Activated CD8-positive, alpha-beta memory T cell treated with anti-CD3 and anti-CD28 coated beads, Interleukin-2, amount 50 U/mL, for 24 hours (primary cell): ENCODE measurements around the gene CMC1.
"Not testable (repeated sequence)": the region's sequence is repeated elsewhere in the genome, so short reads cannot be mapped to it uniquely, and the experiment has no call there.

Source experiments
- DNase-seq: peaks from one replicate; pipeline ENCODE4 v3.0.0-alpha.2; 2020; ENCODE audit errors: extremely low read depth

The CMC1 gene

GRCh38 chr3:28244491-28244890, 3.1 kb downstream of the CMC1 start:
- DNase-seq: no peak

GRCh38 chr3:28247286-28247685, 5.9 kb downstream of the CMC1 start:
- no peak for DNase-seq

- no peak for DNase-seq
Measured at GRCh38 chr3:28250999-28251398, 9.6 kb downstream of the CMC1 start.

- no peak for DNase-seq
Measured at GRCh38 chr3:28252001-28252431, 10.6 kb downstream of the CMC1 start.

- no peak for DNase-seq
Measured at GRCh38 chr3:28253040-28253715, 11.8 kb downstream of the CMC1 start.

- no peak for DNase-seq
Measured at GRCh38 chr3:28262001-28262400, 20.6 kb downstream of the CMC1 start.

GRCh38 chr3:28265641-28266040, 24.2 kb downstream of the CMC1 start:
- DNase-seq: no peak

- DNase-seq: no peak
Measured at GRCh38 chr3:28267984-28268849, 26.8 kb downstream of the CMC1 start.

GRCh38 chr3:28268989-28269388, 27.6 kb downstream of the CMC1 start:
- DNase-seq: no peak

GRCh38 chr3:28269884-28270283, 28.5 kb downstream of the CMC1 start:
- DNase-seq: not testable (repeated sequence)

- DNase-seq: no peak
Measured at GRCh38 chr3:28273837-28274236, 32.4 kb downstream of the CMC1 start.

GRCh38 chr3:28278918-28279317, 37.5 kb downstream of the CMC1 start:
- DNase-seq: no peak

GRCh38 chr3:28279770-28280169, 38.4 kb downstream of the CMC1 start:
- DNase-seq: no peak

- no peak for DNase-seq
Measured at GRCh38 chr3:28280781-28281180, 39.4 kb downstream of the CMC1 start.

- no peak for DNase-seq
Measured at GRCh38 chr3:28286595-28286994, 45.2 kb downstream of the CMC1 start.

GRCh38 chr3:28287046-28287445, 45.6 kb downstream of the CMC1 start:
- DNase-seq: no peak

GRCh38 chr3:28290863-28291300, 49.5 kb downstream of the CMC1 start:
- DNase-seq: no peak

- no peak for DNase-seq
Measured at GRCh38 chr3:28291577-28291976, 50.2 kb downstream of the CMC1 start.

GRCh38 chr3:28292622-28293021, 51.2 kb downstream of the CMC1 start:
- DNase-seq: no peak

GRCh38 chr3:28294667-28295413, 53.4 kb downstream of the CMC1 start:
- DNase-seq: no peak

- no peak for DNase-seq
Measured at GRCh38 chr3:28295898-28296490, 54.6 kb downstream of the CMC1 start.

- DNase-seq: no peak
Measured at GRCh38 chr3:28299705-28300104, 58.3 kb downstream of the CMC1 start.
